ENCODE results near the gene RALGPS1.

Gene RALGPS1

GRCh38 chr9:126906091-126906490 lies 8.5 kb upstream of the RALGPS1 start:
- no peak for DNase-seq (ENCODE audit: low read depth)
- H3K4me3 ChIP-seq (ENCODE audit: low read length), result no peak overlapping the region
- no peak for TF ChIP-seq CTCF (conservative IDR thresholded peaks at IDR 0.05; ENCODE audit: low read depth, low read length)

- DNase-seq (ENCODE audit: low read depth), result no peak
- H3K4me3 ChIP-seq (ENCODE audit: low read length), result no peak overlapping the region
- TF ChIP-seq CTCF (conservative IDR thresholded peaks at IDR 0.05; ENCODE audit: low read depth, low read length), result no peak
These were observed 7.5 kb upstream of the RALGPS1 start for GRCh38 chr9:126907058-126907457.

- no peak for DNase-seq (ENCODE audit: low read depth)
These were observed 767 bp downstream of the RALGPS1 start for GRCh38 chr9:126915281-126915816.

GRCh38 chr9:126915846-126916543 lies 1.4 kb downstream of the RALGPS1 start:
- peak overlapping the region; percentile 53 for H3K4me3 ChIP-seq (ENCODE audit: low read length)
- no peak for DNase-seq (ENCODE audit: low read depth)
- TF ChIP-seq CTCF (conservative IDR thresholded peaks at IDR 0.05; ENCODE audit: low read depth, low read length), result no peak

More at GRCh38 chr9:126915281-126915816, 767 bp downstream of the RALGPS1 start:
- no peak for TF ChIP-seq CTCF (conservative IDR thresholded peaks at IDR 0.05; ENCODE audit: low read depth, low read length)
- H3K4me3 ChIP-seq (ENCODE audit: low read length), result peak overlapping the region; percentile 53

- TF ChIP-seq CTCF (conservative IDR thresholded peaks at IDR 0.05; ENCODE audit: low read depth, low read length), result peak; percentile 35
- DNase-seq (ENCODE audit: low read depth), result no peak
- no peak overlapping the region for H3K4me3 ChIP-seq (ENCODE audit: low read length)
These were observed 2.3 kb downstream of the RALGPS1 start for GRCh38 chr9:126916909-126917308.

GRCh38 chr9:126919193-126919592 lies 4.6 kb downstream of the RALGPS1 start:
- DNase-seq (ENCODE audit: low read depth), result no peak
- no peak for TF ChIP-seq CTCF (conservative IDR thresholded peaks at IDR 0.05; ENCODE audit: low read depth, low read length)
- H3K4me3 ChIP-seq (ENCODE audit: low read length), result no peak overlapping the region

- no peak overlapping the region for H3K4me3 ChIP-seq (ENCODE audit: low read length)
- DNase-seq (ENCODE audit: low read depth), result no peak
- TF ChIP-seq CTCF (conservative IDR thresholded peaks at IDR 0.05; ENCODE audit: low read depth, low read length), result no peak
These were observed 11.3 kb downstream of the RALGPS1 start for GRCh38 chr9:126925876-126926275.

Data from retinal pigment epithelial cell (primary cell).